ENCODE measurements around the gene ELAVL2. TPM values are rescaled to one million over a fixed set of nuclear protein-coding genes. Genes with fewer than 3 reads are reported as not detected.

The ELAVL2 gene
- under 0.01 and 0.47 TPM in 2 replicates for total RNA-seq (ENCODE audit: low replicate concordance)

GRCh38 chr9:23826120-23826629 lies at the start of gene ELAVL2:
TSS of gene ELAVL2 (minus strand) at chr9:23826240. CDS start at chr9:23762234, 64,006 bp downstream.

Data from smooth muscle cell of the coronary artery (primary cell).